Measurements from ENCODE around the gene C11orf58. TPM values are rescaled to one million over a fixed set of nuclear protein-coding genes. Genes with fewer than 3 reads are reported as not detected.

Gene C11orf58
- total RNA-seq = 100 to 1,000 TPM; 128 to 139 (median 130) TPM
- polyA plus RNA-seq = 124 TPM
- long read RNA-seq, donor 1, full-length matches to known transcripts = 209 of 221 reads
- long read RNA-seq, donor 1, partial matches to known transcripts = 0 of 221 reads
- long read RNA-seq, donor 1, other reads (novel, unspliced or antisense) = 12 of 221 reads
- long read RNA-seq, donor 2, transcript C11orf58-201 (5 exons, 2,049 nt) = major isoform, 109 of 121 reads
- long read RNA-seq, donor 2, partial matches to known transcripts = 1 of 121 reads
- long read RNA-seq, donor 2, other reads (novel, unspliced or antisense) = 11 of 121 reads
- long read RNA-seq, donor 3, full-length matches to known transcripts = 475 of 519 reads
- long read RNA-seq, donor 3, partial matches to known transcripts = 3 of 519 reads
- long read RNA-seq, donor 3, other reads (novel, unspliced or antisense) = 41 of 519 reads
- long read RNA-seq, donor 4, transcript C11orf58-201 (5 exons, 2,049 nt) = major isoform, 95 of 103 reads
- long read RNA-seq, donor 4, partial matches to known transcripts = 0 of 103 reads
- long read RNA-seq, donor 4, other reads (novel, unspliced or antisense) = 6 of 103 reads

DNA sequence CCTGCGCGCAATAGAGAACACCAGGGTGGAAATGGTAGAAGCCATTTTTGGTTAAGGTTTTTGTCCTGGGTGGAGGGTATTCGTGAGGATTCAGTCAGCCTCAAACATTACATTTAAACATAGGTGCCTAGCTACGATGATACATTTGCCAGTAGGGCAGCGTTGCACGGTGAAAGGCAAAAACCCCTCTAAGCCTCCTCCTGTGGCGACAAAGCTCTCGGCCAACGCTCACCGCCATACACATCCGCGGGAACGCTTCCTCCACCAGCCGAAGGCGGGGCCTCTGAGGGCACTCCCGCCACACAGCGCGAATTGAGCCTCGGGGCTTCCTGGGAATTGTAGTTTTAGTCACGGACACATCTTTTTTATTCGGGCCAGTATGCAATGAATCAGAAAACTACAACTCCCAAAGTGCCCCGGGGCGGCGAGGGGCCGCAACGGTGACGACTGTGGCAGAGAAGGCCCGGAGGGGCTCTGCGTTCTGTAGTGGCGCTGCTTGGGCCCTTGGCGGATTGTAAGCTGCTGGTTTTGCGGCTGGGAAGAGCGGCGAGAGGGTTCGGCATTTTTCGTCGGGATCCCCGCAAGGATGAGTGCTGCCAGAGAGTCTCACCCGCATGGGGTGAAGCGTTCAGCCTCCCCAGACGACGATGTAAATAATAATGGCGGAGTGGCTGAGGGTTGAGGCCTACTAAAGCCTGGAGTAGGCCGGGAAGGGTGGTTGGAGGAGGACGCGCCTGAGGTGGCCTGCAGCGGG is at the start of gene C11orf58:
C11orf58 (plus strand) TSS at position 455 of the 754 bp plus-strand sequence; CDS start at position 587, 132 bp downstream.
- ATAC-seq (peak; percentile 98), DNase-seq (peak; percentile 95 to 97 (median 96))
- Histone ChIP-seq H3K9me3 (ENCODE audit: control insufficient read depth, low read length) (no peaks in the 10 kb centered on the region), H3K4me3 (ENCODE audit: low read length) (peak within 1 kb of the TSS; percentile 100), H3K4me1 (ENCODE audit: control insufficient read depth, insufficient read depth, low read length) (peaks cover 6% of the 10 kb centered on the region), H3K27ac (ENCODE audit: low read length) (peak within 1 kb of the TSS; percentile 100), H3K27me3 (ENCODE audit: control insufficient read depth, insufficient read depth) (no peaks in the 10 kb centered on the region)
- intact Hi-C loops (cut with DNase I) = no loop called here
- WGBS = under 1% methylated on average over 47 of the region's 47 CpGs

GRCh38 chr11:16690086-16690485 is 48.4 kb upstream of the C11orf58 start:
- H3K4me1 ChIP-seq (ENCODE audit: control insufficient read depth, insufficient read depth, low read length) = peaks cover 6% of the 10 kb centered on the region
- WGBS = 67% methylated on average over 1 of the region's 1 CpG
- intact Hi-C loops (cut with DNase I) = no loop called here
- H3K4me3 ChIP-seq (ENCODE audit: low read length) = no peak overlapping the region
- no peak for DNase-seq
- no peaks in the 10 kb centered on the region for H3K27me3 ChIP-seq (ENCODE audit: control insufficient read depth, insufficient read depth)
- H3K9me3 ChIP-seq (ENCODE audit: control insufficient read depth, low read length) = no peaks in the 10 kb centered on the region
- no peak overlapping the region for H3K27ac ChIP-seq (ENCODE audit: low read length)
- no peak for ATAC-seq

DNA sequence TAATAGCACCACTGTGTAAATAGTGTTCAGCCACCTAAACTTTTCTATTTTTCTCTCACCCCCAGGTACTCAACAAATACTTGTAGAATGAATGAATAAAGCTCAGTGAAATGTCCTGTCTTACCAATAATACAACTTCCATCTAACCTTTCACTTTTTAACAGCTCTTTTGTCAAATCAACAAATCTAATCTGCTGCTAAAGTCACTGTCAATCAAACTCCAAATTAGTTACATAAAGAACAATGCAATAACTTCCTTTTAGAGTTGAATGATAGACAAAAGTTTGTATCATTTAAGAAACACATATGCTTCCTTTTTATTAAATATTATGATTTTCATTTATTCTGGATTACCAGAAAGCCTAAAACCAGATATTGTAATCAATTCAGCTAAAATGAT is 34.7 kb upstream of the C11orf58 start:
- Histone ChIP-seq H3K4me1 (ENCODE audit: control insufficient read depth, insufficient read depth, low read length) (no peaks in the 10 kb centered on the region), H3K4me3 (ENCODE audit: low read length) (no peak overlapping the region), H3K27me3 (ENCODE audit: control insufficient read depth, insufficient read depth) (no peaks in the 10 kb centered on the region), H3K27ac (ENCODE audit: low read length) (no peak overlapping the region), H3K9me3 (ENCODE audit: control insufficient read depth, low read length) (no peaks in the 10 kb centered on the region)
- no peak for ATAC-seq
- DNase-seq = no peak
- intact Hi-C loops (cut with DNase I) = no loop called here

- H3K9me3 ChIP-seq (ENCODE audit: control insufficient read depth, low read length) = no peaks in the 10 kb centered on the region
- WGBS = 14% methylated on average over 1 of the region's 1 CpG
- H3K27me3 ChIP-seq (ENCODE audit: control insufficient read depth, insufficient read depth) = no peaks in the 10 kb centered on the region
- H3K27ac ChIP-seq (ENCODE audit: low read length) = no peak overlapping the region
- H3K4me1 ChIP-seq (ENCODE audit: control insufficient read depth, insufficient read depth, low read length) = no peaks in the 10 kb centered on the region
- H3K4me3 ChIP-seq (ENCODE audit: low read length) = no peak overlapping the region
- DNase-seq (no peak), ATAC-seq (no peak)
- intact Hi-C loops (cut with DNase I) = no loop called here
Observed at GRCh38 chr11:16713594-16713993, 24.9 kb upstream of the C11orf58 start.

DNA sequence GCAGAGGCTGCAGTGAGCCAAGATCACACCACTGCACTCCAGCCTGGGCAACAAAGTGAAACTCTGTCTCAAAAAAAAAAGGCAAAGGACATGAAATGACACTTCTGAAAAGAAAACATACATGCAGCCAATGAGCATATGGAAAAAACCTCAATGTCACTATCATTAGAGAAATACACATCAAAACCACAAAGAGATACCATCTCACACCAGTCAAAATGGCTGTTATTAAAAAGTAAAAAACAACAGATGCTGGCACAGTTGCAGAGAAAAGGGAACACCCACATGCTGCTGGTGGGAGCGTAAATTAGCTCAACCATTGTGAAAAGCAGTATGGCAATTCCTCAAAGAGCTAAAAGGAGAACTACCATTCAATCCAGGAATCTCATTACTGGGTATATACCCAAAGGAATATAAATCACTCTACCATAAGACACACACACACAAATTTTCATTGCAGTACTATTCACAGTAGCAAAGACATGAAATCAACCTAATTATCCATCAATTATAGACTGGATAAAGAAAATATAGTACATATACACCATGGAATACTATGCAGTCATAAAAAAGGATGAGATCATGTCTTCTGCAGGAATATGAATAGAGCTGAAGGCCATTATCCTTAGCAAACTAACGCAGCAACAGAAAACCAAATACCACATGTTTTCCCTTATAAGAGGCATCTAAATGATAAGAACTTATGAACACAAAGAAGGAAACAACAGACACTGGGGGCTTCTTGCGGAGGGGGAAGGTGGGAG is 15.7 kb upstream of the C11orf58 start:
- DNase-seq (no peak), ATAC-seq (no peak)
- H3K9me3 ChIP-seq (ENCODE audit: control insufficient read depth, low read length) = no peaks in the 10 kb centered on the region
- H3K27ac ChIP-seq (ENCODE audit: low read length) = no peak overlapping the region
- intact Hi-C loops (cut with DNase I) = no loop called here
- no peak overlapping the region for H3K4me3 ChIP-seq (ENCODE audit: low read length)
- no peaks in the 10 kb centered on the region for H3K27me3 ChIP-seq (ENCODE audit: control insufficient read depth, insufficient read depth)
- H3K4me1 ChIP-seq (ENCODE audit: control insufficient read depth, insufficient read depth, low read length) = no peaks in the 10 kb centered on the region
- WGBS = 76% methylated on average over 3 of the region's 3 CpGs

DNA sequence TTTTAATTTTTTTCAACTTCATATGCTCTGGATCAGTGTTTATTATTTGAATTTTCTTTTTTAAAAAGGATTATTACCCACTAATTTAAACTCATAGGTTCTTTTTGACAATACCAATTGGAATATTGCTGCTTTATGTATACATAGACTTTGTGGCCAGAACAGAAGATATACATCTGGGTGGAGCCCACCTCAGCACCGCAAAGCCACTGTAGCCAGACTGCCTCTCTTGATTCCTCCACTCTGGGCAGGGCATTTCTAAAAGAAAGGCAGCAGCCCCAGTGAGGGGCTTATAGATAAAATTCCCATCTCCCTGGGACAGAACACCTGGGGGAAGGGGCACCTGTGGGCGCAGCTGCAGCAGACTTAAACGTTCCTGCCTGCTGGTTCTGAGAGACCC is 10.6 kb upstream of the C11orf58 start:
- ATAC-seq (no peak), DNase-seq (no peak)
- 86% methylated on average over 3 of the region's 3 CpGs for WGBS
- Histone ChIP-seq H3K27ac (ENCODE audit: low read length) (no peak overlapping the region), H3K4me3 (ENCODE audit: low read length) (no peak overlapping the region), H3K4me1 (ENCODE audit: control insufficient read depth, insufficient read depth, low read length) (no peaks in the 10 kb centered on the region), H3K9me3 (ENCODE audit: control insufficient read depth, low read length) (no peaks in the 10 kb centered on the region), H3K27me3 (ENCODE audit: control insufficient read depth, insufficient read depth) (no peaks in the 10 kb centered on the region)
- intact Hi-C loops (cut with DNase I) = no loop called here

DNA sequence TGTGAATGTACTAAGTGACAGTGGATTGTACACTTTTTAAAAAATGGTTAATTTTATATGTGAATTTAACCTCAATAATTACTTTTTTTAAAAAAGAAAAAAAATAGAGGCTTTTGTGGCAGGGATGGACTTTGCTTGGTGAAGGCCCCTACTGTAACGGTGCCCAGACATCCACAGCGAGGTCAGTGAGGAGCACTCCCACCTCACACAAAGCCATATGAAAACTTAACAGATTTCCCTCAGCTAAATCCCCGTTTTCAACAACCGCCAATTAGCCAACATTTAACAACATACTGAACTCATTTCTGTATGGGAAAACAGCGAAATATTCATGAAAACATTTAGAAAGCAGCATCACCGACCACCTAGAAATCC is 642 bp upstream of the C11orf58 start:
- no peaks in the 10 kb centered on the region for H3K27me3 ChIP-seq (ENCODE audit: control insufficient read depth, insufficient read depth)
- peaks cover 6% of the 10 kb centered on the region for H3K4me1 ChIP-seq (ENCODE audit: control insufficient read depth, insufficient read depth, low read length)
- DNase-seq = no peak
- H3K9me3 ChIP-seq (ENCODE audit: control insufficient read depth, low read length) = no peaks in the 10 kb centered on the region
- WGBS = 0% methylated on average over 6 of the region's 6 CpGs
- H3K27ac ChIP-seq (ENCODE audit: low read length) = peak overlapping the region; percentile 99
- H3K4me3 ChIP-seq (ENCODE audit: low read length) = peak overlapping the region; percentile 100
- intact Hi-C loops (cut with DNase I) = no loop called here
- peak; percentile 12 to 38 for ATAC-seq

- peak overlapping the region; percentile 100 for H3K4me3 ChIP-seq (ENCODE audit: low read length)
- no peaks in the 10 kb centered on the region for H3K27me3 ChIP-seq (ENCODE audit: control insufficient read depth, insufficient read depth)
- intact Hi-C loops (cut with DNase I) = no loop called here
- WGBS = 3% methylated on average over 32 of the region's 32 CpGs
- DNase-seq (no peak), ATAC-seq (peak in 1 of 2 donors; percentile 6)
- H3K9me3 ChIP-seq (ENCODE audit: control insufficient read depth, low read length) = no peaks in the 10 kb centered on the region
- peaks cover 8% of the 10 kb centered on the region for H3K4me1 ChIP-seq (ENCODE audit: control insufficient read depth, insufficient read depth, low read length)
- peak overlapping the region; percentile 100 for H3K27ac ChIP-seq (ENCODE audit: low read length)
Observed at GRCh38 chr11:16738947-16739815, 734 bp downstream of the C11orf58 start.

- Histone ChIP-seq H3K4me3 (ENCODE audit: low read length) (no peak overlapping the region), H3K9me3 (ENCODE audit: control insufficient read depth, low read length) (no peaks in the 10 kb centered on the region), H3K27me3 (ENCODE audit: control insufficient read depth, insufficient read depth) (no peaks in the 10 kb centered on the region), H3K4me1 (ENCODE audit: control insufficient read depth, insufficient read depth, low read length) (peaks cover 9% of the 10 kb centered on the region), H3K27ac (ENCODE audit: low read length) (no peak overlapping the region)
- intact Hi-C loops (cut with DNase I) = no loop called here
- 70% methylated on average over 4 of the region's 4 CpGs for WGBS
- ATAC-seq (no peak), DNase-seq (no peak)
Observed at GRCh38 chr11:16741473-16741872, 3.0 kb downstream of the C11orf58 start.

DNA sequence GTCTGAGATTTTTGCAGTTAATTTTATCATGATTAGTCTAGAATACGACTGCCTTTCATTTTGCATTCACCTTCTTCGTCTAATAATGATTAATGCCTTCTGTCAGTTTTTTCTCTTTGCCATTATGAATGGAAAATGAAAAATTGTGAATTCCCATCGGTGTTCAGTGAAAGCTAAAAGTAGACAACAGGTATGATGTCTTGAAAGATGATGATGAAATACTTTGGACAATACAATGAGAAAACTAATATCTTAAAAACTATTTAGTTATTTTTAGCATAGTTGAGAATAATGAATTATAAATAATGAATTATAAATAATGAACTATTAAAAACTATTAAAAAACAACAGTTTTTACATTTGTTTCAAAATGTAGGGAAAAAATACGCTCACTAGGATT is 5.0 kb downstream of the C11orf58 start:
- no peaks in the 10 kb centered on the region for H3K9me3 ChIP-seq (ENCODE audit: control insufficient read depth, low read length)
- no peak overlapping the region for H3K4me3 ChIP-seq (ENCODE audit: low read length)
- ATAC-seq (no peak), DNase-seq (no peak)
- no peak overlapping the region for H3K27ac ChIP-seq (ENCODE audit: low read length)
- no peaks in the 10 kb centered on the region for H3K27me3 ChIP-seq (ENCODE audit: control insufficient read depth, insufficient read depth)
- intact Hi-C loops (cut with DNase I) = no loop called here
- H3K4me1 ChIP-seq (ENCODE audit: control insufficient read depth, insufficient read depth, low read length) = peaks cover 9% of the 10 kb centered on the region
- 86% methylated on average over 4 of the region's 4 CpGs for WGBS

All from right cardiac atrium (tissue), 5 donors.